Cerebellar nuclear complex (tissue), 1 donor: ENCODE results near the gene DEAF1.

Experiments
- DNase-seq, 2 experiments: peaks; one replicate each; lab custom pipeline; 2025; lab: John Stamatoyannopoulos, UW

The DEAF1 gene

GRCh38 chr11:721247-721740 is 26.3 kb upstream of the DEAF1 start:
- DNase-seq = no peak

GRCh38 chr11:720642-721246 is 25.7 kb upstream of the DEAF1 start:
- no peak for DNase-seq

- no peak for DNase-seq
These were observed 25.1 kb upstream of the DEAF1 start for GRCh38 chr11:720017-720641.

- no peak for DNase-seq
These were observed 24.4 kb upstream of the DEAF1 start for GRCh38 chr11:719214-720016.

- DNase-seq = no peak
These were observed 19.4 kb upstream of the DEAF1 start for GRCh38 chr11:714436-714835.

- DNase-seq = no peak
These were observed 14.3 kb upstream of the DEAF1 start for GRCh38 chr11:709109-709997.

- DNase-seq = no peak
These were observed 13.5 kb upstream of the DEAF1 start for GRCh38 chr11:708511-708910.

GRCh38 chr11:707817-708420 is 12.9 kb upstream of the DEAF1 start:
- DNase-seq = no peak

GRCh38 chr11:706957-707816 is 12.2 kb upstream of the DEAF1 start:
- no peak for DNase-seq

GRCh38 chr11:706439-706956 is 11.5 kb upstream of the DEAF1 start:
- no peak for DNase-seq

- DNase-seq = no peak
These were observed 10.8 kb upstream of the DEAF1 start, which contains the start of gene EPS8L2 for GRCh38 chr11:705646-706438. EPS8L2 (plus strand) TSS chr11:706231; CDS start chr11:709408, 3,177 bp downstream.

GRCh38 chr11:704781-705645 is 10.0 kb upstream of the DEAF1 start:
- DNase-seq = no peak

GRCh38 chr11:704228-704674 is 9.2 kb upstream of the DEAF1 start:
- no peak for DNase-seq

- no peak for DNase-seq
These were observed 8.5 kb upstream of the DEAF1 start for GRCh38 chr11:703506-703905.

GRCh38 chr11:702462-703461 is 7.7 kb upstream of the DEAF1 start:
- DNase-seq = no peak

GRCh38 chr11:701741-702461 is 6.9 kb upstream of the DEAF1 start:
- no peak for DNase-seq
